Muscle layer of duodenum (tissue), 2 donors: ENCODE measurements around the gene MST1.

Experiments
- H3K27ac ChIP-seq: one replicate; pipeline ENCODE4 v1.7.0; 2013; ENCODE audit warnings: mild to moderate bottlenecking, low read length
- H3K27me3 ChIP-seq: one replicate; pipeline ENCODE4 v1.7.0; 2013; ENCODE audit warnings: low read depth, mild to moderate bottlenecking, control low read depth, low read length
- H3K36me3 ChIP-seq, 2 donors: one replicate each; pipeline ENCODE4 v1.7.0; 2013; ENCODE audit warnings: low read length in 2 of 2, control low read depth in 1 of 2, mild to moderate bottlenecking in 1 of 2; ENCODE audit not compliant: insufficient read depth in 2 of 2, control insufficient read depth in 1 of 2
- H3K4me1 ChIP-seq, 2 donors: one replicate each; pipeline ENCODE4 v1.7.0; 2013; ENCODE audit warnings: low read length in 2 of 2, mild to moderate bottlenecking in 2 of 2, control low read depth in 1 of 2, moderate library complexity in 1 of 2; ENCODE audit not compliant: insufficient read depth in 2 of 2, control insufficient read depth in 1 of 2
- H3K4me3 ChIP-seq, 2 donors: one replicate each; pipeline ENCODE4 v1.7.0; 2013; ENCODE audit warnings: low read length in 2 of 2, low read depth in 1 of 2, mild to moderate bottlenecking in 1 of 2
- H3K9me3 ChIP-seq, 2 donors: one replicate each; pipeline ENCODE4 v1.7.0; 2013; ENCODE audit warnings: low read length in 2 of 2, control low read depth in 1 of 2, mild to moderate bottlenecking in 1 of 2; ENCODE audit not compliant: control insufficient read depth in 1 of 2
- donor health status: healthy.

The MST1 gene

GRCh38 chr3:49707113-49707480 lies 17.8 kb upstream of the MST1 start:
- H3K27ac ChIP-seq: no peak overlapping the region
- no peaks in the 10 kb centered on the region for H3K27me3 ChIP-seq
- peaks cover 12 to 53% of the 10 kb centered on the region in 2 donors for H3K36me3 ChIP-seq
- H3K4me3 ChIP-seq: no peak overlapping the region
- no peaks in the 10 kb centered on the region for H3K4me1 ChIP-seq
- H3K9me3 ChIP-seq: no peaks in the 10 kb centered on the region

- H3K27ac ChIP-seq: no peak overlapping the region
- H3K27me3 ChIP-seq: no peaks in the 10 kb centered on the region
- H3K4me3 ChIP-seq: no peak overlapping the region
- peaks cover 13 to 56% of the 10 kb centered on the region in 2 donors for H3K36me3 ChIP-seq
- no peaks in the 10 kb centered on the region for H3K4me1 ChIP-seq
- H3K9me3 ChIP-seq: no peaks in the 10 kb centered on the region
Measured at GRCh38 chr3:49706456-49707112, 17.3 kb upstream of the MST1 start.

- H3K9me3 ChIP-seq: no peaks in the 10 kb centered on the region
- no peaks in the 10 kb centered on the region for H3K27me3 ChIP-seq
- H3K36me3 ChIP-seq: peaks cover 22 to 52% of the 10 kb centered on the region in 2 donors
- H3K4me3 ChIP-seq: no peak overlapping the region
- H3K27ac ChIP-seq: no peak overlapping the region
- H3K4me1 ChIP-seq: no peaks in the 10 kb centered on the region
Measured at GRCh38 chr3:49705390-49705960, 16.2 kb upstream of the MST1 start.

GRCh38 chr3:49704629-49705028 lies 15.4 kb upstream of the MST1 start:
- Histone ChIP-seq H3K36me3 (peaks cover 29 to 59% of the 10 kb centered on the region in 2 donors), H3K4me3 (no peak overlapping the region), H3K27ac (no peak overlapping the region), H3K27me3 (no peaks in the 10 kb centered on the region), H3K4me1 (no peaks in the 10 kb centered on the region), H3K9me3 (no peaks in the 10 kb centered on the region)

GRCh38 chr3:49703956-49704355 lies 14.7 kb upstream of the MST1 start:
- no peak overlapping the region for H3K27ac ChIP-seq
- no peaks in the 10 kb centered on the region for H3K9me3 ChIP-seq
- H3K36me3 ChIP-seq: peaks cover 29 to 65% of the 10 kb centered on the region in 2 donors
- H3K27me3 ChIP-seq: no peaks in the 10 kb centered on the region
- H3K4me3 ChIP-seq: no peak overlapping the region
- H3K4me1 ChIP-seq: no peaks in the 10 kb centered on the region

- H3K9me3 ChIP-seq: no peaks in the 10 kb centered on the region
- H3K4me3 ChIP-seq: no peak overlapping the region
- H3K27me3 ChIP-seq: no peaks in the 10 kb centered on the region
- no peaks in the 10 kb centered on the region for H3K4me1 ChIP-seq
- no peak overlapping the region for H3K27ac ChIP-seq
- H3K36me3 ChIP-seq: peaks cover 29 to 70% of the 10 kb centered on the region in 2 donors
Measured at GRCh38 chr3:49703443-49703927, 14.2 kb upstream of the MST1 start.

GRCh38 chr3:49702672-49703071 lies 13.4 kb upstream of the MST1 start:
- no peaks in the 10 kb centered on the region for H3K4me1 ChIP-seq
- H3K4me3 ChIP-seq: no peak overlapping the region
- peaks cover 37 to 78% of the 10 kb centered on the region in 2 donors for H3K36me3 ChIP-seq
- H3K9me3 ChIP-seq: no peaks in the 10 kb centered on the region
- no peak overlapping the region for H3K27ac ChIP-seq
- no peaks in the 10 kb centered on the region for H3K27me3 ChIP-seq

- peaks cover 40 to 83% of the 10 kb centered on the region in 2 donors for H3K36me3 ChIP-seq
- H3K9me3 ChIP-seq: no peaks in the 10 kb centered on the region
- no peaks in the 10 kb centered on the region for H3K27me3 ChIP-seq
- no peak overlapping the region for H3K27ac ChIP-seq
- no peaks in the 10 kb centered on the region for H3K4me1 ChIP-seq
- no peak overlapping the region for H3K4me3 ChIP-seq
Measured at GRCh38 chr3:49701388-49702077, 12.3 kb upstream of the MST1 start.

- Histone ChIP-seq H3K36me3 (peaks cover 35 to 73% of the 10 kb centered on the region in 2 donors), H3K9me3 (no peaks in the 10 kb centered on the region), H3K4me1 (no peaks in the 10 kb centered on the region), H3K27me3 (no peaks in the 10 kb centered on the region), H3K27ac (no peak overlapping the region), H3K4me3 (no peak overlapping the region)
Measured at GRCh38 chr3:49700453-49701128, 11.3 kb upstream of the MST1 start.

GRCh38 chr3:49700014-49700413 lies 10.7 kb upstream of the MST1 start:
- H3K36me3 ChIP-seq: peaks cover 35 to 67% of the 10 kb centered on the region in 2 donors
- H3K27me3 ChIP-seq: no peaks in the 10 kb centered on the region
- H3K4me1 ChIP-seq: no peaks in the 10 kb centered on the region
- H3K4me3 ChIP-seq: no peak overlapping the region
- no peaks in the 10 kb centered on the region for H3K9me3 ChIP-seq
- no peak overlapping the region for H3K27ac ChIP-seq

GRCh38 chr3:49699281-49699979 lies 10.2 kb upstream of the MST1 start:
- Histone ChIP-seq H3K36me3 (peaks cover 35 to 62% of the 10 kb centered on the region in 2 donors), H3K9me3 (no peaks in the 10 kb centered on the region), H3K4me1 (no peaks in the 10 kb centered on the region), H3K4me3 (no peak overlapping the region), H3K27me3 (no peaks in the 10 kb centered on the region), H3K27ac (no peak overlapping the region)
